Lung (tissue), 12 donors: Measurements from ENCODE around the gene KRT4. TPM values are rescaled to one million over a fixed set of nuclear protein-coding genes. Genes with fewer than 3 reads are reported as not detected.

Source experiments
- ATAC-seq: fragments of 200-7000 bp; cut with Tn5 transposase; one replicate; pipeline ENCODE4 v1.9.1; 2020; ENCODE audit warnings: moderate number of reproducible peaks; ENCODE audit not compliant: insufficient read depth, low FRiP score
- DNase-seq, 3 donors: peaks; one replicate each; pipeline ENCODE4 v3.0.0-alpha.2; 2013 to 2017
- H3K27ac ChIP-seq, 2 donors: one replicate each; pipeline ENCODE4 v1.5.1; 2013; ENCODE audit warnings: mild to moderate bottlenecking in 2 of 2, moderate library complexity in 2 of 2, control low read depth in 1 of 2, inconsistent platforms in 1 of 2, low read depth in 1 of 2, low read length in 1 of 2
- H3K27me3 ChIP-seq, 3 donors: one replicate each; pipeline ENCODE4 v1.5.1; 2013; ENCODE audit warnings: low read length in 2 of 3; ENCODE audit not compliant: control insufficient read depth in 3 of 3, insufficient read depth in 3 of 3
- H3K36me3 ChIP-seq, 4 donors: one replicate each; pipeline ENCODE4 v1.5.1; 2013; ENCODE audit warnings: low read length in 4 of 4, mild to moderate bottlenecking in 1 of 4, moderate library complexity in 1 of 4; ENCODE audit not compliant: control insufficient read depth in 4 of 4, insufficient read depth in 4 of 4
- H3K4me1 ChIP-seq, 5 donors: one replicate each; pipeline ENCODE4 v1.5.1; 2013; ENCODE audit warnings: low read length in 5 of 5, mild to moderate bottlenecking in 2 of 5, moderate library complexity in 1 of 5; ENCODE audit not compliant: control insufficient read depth in 5 of 5, insufficient read depth in 5 of 5
- H3K4me3 ChIP-seq: one replicate; pipeline ENCODE4 v1.5.1; 2013; ENCODE audit warnings: mild to moderate bottlenecking, control low read depth, moderate library complexity
- H3K9ac ChIP-seq, 2 donors: one replicate each; pipeline ENCODE4 v1.5.1; 2013; ENCODE audit warnings: low read length in 2 of 2, control low read depth in 1 of 2; ENCODE audit not compliant: insufficient read depth in 1 of 2
- H3K9me3 ChIP-seq, 4 donors: one replicate each; pipeline ENCODE4 v1.5.1; 2013; ENCODE audit warnings: low read length in 3 of 4, mild to moderate bottlenecking in 1 of 4, moderate library complexity in 1 of 4; ENCODE audit not compliant: control insufficient read depth in 4 of 4, insufficient read depth in 3 of 4
- CTCF ChIP-seq: IDR thresholded peaks from 2 replicates; pipeline ENCODE4 v1.5.1; 2012; ENCODE audit warnings: mild to moderate bottlenecking; ENCODE audit errors: control extremely low read depth, extremely low read depth
- WGBS, 2 donors: extraction: QIAGEN DNeasy Blood & Tissue Kit; methylation state at CpG; one replicate each; pipeline ENCODE4 v1.1.7; 2013; 5-methylcytosine and 5-hydroxymethylcytosine counted together
- polyA plus RNA-seq, 2 donors: library from polyadenylated mRNA; stranded (reverse); fragments of 200-250 nt; gene quantifications; one replicate each; pipeline ENCODE4 v1.2.1, GENCODE V29; 2013
- total RNA-seq, 2 donors: library from RNA; depleted of rRNA in 1 of 2; stranded (reverse); fragments of >200 nt in 1 of 2; gene quantifications; one replicate each; pipeline ENCODE4 v1.2.1, GENCODE V29; 2014 to 2021
- donor health status: control.
- donor health status: control.
- donor health status: Bipolar disorder and iron deficiency.
- donor health status: healthy.
- donor health status: DM: yes; HTN: yes; CAD: no.

Gene KRT4
- total and polyA plus RNA-seq, 4 donors: 1.3 to 7.7 (median 3.4) TPM

- no peak for DNase-seq
- Histone ChIP-seq H3K36me3 (no peaks in the 10 kb centered on the region), H3K4me1 (no peaks in the 10 kb centered on the region), H3K27me3 (peaks cover 0 to 31% (median 3%) of the 10 kb centered on the region in 3 donors), H3K9ac (no peak overlapping the region), H3K4me3 (no peak overlapping the region), H3K27ac (no peak overlapping the region), H3K9me3 (peaks cover 0 to 3% (median 0%) of the 10 kb centered on the region in 4 donors)
- TF ChIP-seq CTCF: no peak
- 95 to 98% methylated on average over 3 of the region's 3 CpGs for WGBS, 2 donors
- no peak for ATAC-seq
Observed at GRCh38 chr12:52806169-52806811, 7.6 kb downstream of the KRT4 start.

GRCh38 chr12:52805739-52806138 is 8.2 kb downstream of the KRT4 start:
- 84 to 93% methylated on average over 3 of the region's 3 CpGs for WGBS, 2 donors
- Histone ChIP-seq H3K4me3 (no peak overlapping the region), H3K27ac (no peak overlapping the region), H3K9me3 (peaks cover 0 to 3% (median 0%) of the 10 kb centered on the region in 4 donors), H3K9ac (no peak overlapping the region), H3K27me3 (peaks cover 0 to 26% (median 3%) of the 10 kb centered on the region in 3 donors), H3K36me3 (no peaks in the 10 kb centered on the region), H3K4me1 (no peaks in the 10 kb centered on the region)
- ATAC-seq: no peak
- TF ChIP-seq CTCF: no peak
- DNase-seq: no peak

- H3K4me3 ChIP-seq: no peak overlapping the region
- TF ChIP-seq CTCF: no peak
- no peaks in the 10 kb centered on the region for H3K36me3 ChIP-seq
- 39 to 42% methylated on average over 1 of the region's 1 CpG for WGBS, 2 donors
- peaks cover 0 to 26% (median 3%) of the 10 kb centered on the region in 3 donors for H3K27me3 ChIP-seq
- peaks cover 0 to 4% (median 0%) of the 10 kb centered on the region in 5 donors for H3K4me1 ChIP-seq
- H3K9me3 ChIP-seq: peaks cover 0 to 3% (median 0%) of the 10 kb centered on the region in 4 donors
- H3K9ac ChIP-seq: no peak overlapping the region
- ATAC-seq: no peak
- no peak overlapping the region for H3K27ac ChIP-seq
- no peak for DNase-seq
Observed at GRCh38 chr12:52805000-52805399, 8.9 kb downstream of the KRT4 start.
